HG02970 (cell line): ENCODE measurements around the gene SOX8.

ENCODE experiments used
- ATAC-seq: cut with Tn5 transposase; IDR thresholded peaks from one replicate; pipeline ENCODE4 v1.9.1; 2021; ENCODE audit warnings: mild to moderate bottlenecking, moderate library complexity, moderate number of reproducible peaks; ENCODE audit not compliant: unreplicated experiment, low FRiP score

The SOX8 gene

DNA sequence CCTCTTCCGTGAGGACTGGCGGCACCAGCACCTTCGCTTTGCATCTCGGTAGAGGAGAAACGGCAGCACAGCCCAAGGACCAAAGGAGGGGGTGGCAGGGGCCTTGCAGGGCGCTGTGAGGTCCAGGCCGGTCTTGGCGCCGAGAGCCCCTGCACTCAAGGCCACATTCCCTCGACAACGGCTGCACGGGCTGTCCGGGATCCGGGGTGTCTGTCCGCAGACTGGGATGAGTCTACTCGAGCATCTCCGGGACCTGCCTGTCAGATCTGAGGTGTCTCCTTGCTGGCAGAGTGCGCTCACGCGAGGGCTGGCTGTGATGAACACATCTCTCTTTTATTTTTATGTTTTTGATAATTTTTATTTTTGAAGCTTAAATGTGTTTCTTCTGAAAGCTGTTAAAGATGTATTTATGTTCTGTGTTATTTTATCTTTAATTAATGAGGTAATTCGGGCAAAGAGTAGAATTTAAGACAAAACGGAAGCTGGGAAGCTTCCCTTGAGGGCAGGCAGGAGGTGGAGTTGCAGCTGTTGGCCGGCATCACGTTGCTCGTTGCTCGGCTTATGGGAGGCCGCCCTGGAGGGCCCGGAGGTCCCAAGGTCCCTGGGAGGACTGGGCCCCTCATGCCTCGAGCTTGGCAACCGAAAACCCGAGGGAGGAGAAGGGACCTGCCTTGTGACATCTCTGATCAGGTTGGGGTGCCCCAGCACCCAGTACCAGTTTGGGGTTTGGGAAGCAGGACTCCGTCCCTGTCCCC lies 4.3 kb downstream of the SOX8 start:
- ATAC-seq: no peak

DNA sequence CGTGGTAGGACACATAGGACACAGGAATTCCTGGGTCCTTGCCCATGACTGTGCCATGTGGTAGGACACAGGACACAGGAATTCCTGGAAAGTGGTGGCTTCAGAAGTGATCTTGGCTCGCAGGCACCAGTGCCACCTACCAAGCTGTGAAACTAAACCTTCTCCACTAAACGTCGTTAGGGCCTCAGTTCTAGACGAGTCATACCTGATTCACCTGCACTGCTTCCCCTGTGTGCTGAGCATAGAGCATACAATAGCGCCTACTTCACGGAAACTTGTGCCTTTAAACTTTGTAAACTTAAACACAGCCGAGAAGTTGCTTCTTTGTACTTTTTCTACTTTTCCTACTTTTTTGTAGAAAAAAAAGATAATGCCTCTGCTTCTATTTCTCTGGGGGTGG lies 4.8 kb downstream of the SOX8 start:
- no peak for ATAC-seq

DNA sequence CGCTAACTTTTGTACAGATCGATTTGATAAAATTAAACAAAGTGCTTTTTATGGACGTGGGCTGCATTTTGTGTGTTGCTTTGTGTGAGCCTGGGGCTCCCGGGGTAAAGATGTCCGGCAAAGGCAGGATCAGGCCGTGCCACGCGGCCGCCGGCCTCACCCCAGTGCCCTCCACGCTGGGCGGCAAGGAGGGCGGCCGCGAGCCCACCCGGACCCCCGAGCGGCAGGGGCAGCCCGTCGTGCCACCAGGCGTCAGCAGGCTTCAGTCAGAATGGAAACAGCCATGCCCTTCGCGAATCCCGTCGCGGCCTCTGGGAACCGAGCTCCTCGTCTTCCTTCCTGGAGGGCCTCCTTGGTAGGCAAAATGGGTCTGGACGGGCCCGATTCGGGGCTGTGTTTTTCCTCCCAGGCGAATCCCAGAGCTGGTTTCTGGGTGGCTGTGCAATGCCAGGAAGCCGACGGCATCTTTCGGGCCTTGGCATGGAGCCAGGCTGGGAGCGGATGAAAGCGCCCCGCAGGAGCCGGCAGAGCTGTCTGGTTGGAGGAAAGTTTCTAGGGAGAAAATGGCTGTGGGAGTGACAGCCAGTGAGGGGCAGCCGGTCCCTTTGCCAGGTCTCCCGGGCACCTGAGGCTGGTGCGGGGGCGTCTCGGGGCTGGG lies 5.5 kb downstream of the SOX8 start:
- ATAC-seq: no peak

DNA sequence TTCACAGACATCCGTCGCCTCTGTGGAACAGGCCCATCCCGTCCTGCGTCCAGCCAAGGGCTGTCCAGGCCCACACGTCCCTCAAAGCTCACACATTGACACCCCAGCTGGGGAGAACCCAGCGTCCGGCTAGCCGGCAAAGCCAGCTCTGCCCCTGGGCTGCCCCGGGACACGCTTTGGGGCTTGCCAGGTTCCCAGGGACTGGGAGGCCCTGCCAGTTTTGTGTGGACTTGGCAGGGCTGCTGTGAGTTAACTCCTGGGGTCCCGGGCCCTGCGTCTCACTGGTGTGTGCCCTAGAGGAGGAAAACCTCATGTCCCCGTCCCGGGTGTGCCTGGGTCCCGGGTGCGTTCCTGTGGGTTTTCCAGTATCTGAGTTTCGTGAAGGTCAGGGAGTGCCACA lies 6.3 kb downstream of the SOX8 start:
- ATAC-seq: no peak

DNA sequence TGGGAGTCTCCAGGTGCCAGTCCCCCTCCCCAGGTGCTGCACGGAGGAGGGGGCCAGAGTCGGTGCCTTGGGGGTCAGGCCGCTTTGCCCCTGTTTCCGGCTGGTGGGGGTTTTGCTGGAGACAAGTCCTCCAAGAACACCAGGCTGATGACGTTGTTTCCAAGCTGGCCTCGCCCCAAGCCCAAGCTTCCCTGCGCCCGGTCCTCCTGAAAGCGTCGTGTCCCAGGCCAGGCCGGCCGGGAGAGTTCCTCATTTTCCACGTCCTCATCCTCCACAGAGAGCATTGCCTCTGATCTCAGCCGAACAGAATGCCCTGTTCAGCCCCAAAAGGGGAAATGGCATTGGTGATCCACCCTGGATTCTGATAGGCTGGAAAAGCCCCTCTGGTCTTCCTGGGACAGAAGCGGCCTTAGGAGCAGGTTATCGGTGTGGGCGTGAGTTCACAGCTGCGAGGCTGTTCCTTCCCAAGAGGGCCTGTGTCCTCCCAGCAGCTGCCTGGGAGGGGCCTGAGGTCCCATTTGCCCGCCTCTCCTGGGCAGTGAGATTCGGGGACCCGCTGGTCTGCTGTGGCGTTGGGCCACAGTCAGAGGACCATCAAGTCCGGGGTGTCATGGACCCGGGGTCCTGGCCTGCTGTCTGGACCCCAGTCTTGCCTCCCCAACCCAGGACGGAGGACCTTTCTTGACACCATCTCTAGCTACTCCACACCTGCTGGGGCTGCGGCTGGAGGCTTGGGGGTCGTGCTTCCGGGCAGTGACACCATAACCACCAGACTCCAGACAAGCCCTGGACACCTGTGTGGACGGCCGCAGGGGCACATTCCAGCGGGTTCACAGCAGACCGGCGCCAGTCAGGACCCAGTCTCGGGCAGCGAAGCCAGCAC lies 7.1 kb downstream of the SOX8 start:
- ATAC-seq: no peak

DNA sequence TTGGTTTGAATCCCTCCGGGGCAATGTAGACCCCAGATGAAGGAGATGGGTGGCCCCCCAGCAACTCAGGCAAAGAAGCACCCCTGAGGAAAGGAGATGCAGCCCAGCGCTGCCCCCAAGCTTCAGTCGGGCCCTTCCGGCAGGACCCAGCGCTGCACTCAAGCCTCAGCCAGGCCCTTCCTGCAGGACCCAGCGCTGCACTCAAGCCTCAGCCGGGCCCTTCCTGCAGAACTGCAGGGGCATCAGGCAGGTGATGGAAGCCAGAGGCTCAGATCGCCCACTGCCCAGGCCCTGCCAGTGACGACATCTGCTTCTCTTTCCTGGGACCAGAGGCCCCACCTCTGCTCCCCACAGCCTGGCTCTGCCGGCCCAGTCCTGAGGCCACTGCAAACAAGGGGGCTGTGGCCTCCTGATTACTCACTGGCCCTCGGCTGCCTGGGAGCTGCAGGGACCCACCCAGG lies 7.8 kb downstream of the SOX8 start:
- ATAC-seq: no peak

DNA sequence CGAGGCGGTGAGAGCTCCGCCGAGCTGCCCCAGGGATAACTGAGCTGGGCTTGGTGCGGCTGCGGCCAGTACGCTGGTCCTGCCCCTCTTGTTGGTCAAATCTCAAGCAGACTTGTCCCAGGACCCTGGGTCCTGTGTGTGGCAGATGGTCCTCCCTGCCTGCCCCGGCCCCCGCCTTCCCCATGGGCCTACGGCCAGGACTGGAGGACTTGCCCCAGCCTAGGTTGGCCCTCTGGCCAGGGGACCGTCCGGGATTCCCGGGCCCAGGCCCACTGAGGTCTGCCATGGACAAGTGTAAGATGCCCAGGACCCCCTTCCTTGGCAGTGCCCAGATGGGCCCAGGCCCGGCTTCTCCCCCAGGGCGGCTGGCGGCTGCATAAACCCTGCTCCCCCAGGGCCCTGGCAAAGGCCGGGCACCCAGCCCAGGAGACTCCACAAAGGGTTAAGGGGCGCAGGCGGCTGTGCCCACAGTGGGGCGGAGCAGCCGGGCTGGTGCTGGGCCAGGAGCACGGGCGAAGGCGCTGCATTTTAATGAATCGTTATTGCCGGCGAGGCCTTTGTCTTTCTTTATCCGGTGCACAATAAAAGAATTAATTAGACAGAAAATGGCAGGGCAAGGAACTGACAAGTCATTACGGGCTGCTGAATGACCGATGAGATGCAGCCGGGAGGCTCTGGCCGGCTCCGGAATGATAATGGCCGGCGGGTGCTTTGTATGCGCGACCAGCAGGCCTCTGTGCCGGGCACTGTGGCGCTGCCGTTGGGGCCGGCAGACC lies 9.1 kb downstream of the SOX8 start:
- no peak for ATAC-seq

DNA sequence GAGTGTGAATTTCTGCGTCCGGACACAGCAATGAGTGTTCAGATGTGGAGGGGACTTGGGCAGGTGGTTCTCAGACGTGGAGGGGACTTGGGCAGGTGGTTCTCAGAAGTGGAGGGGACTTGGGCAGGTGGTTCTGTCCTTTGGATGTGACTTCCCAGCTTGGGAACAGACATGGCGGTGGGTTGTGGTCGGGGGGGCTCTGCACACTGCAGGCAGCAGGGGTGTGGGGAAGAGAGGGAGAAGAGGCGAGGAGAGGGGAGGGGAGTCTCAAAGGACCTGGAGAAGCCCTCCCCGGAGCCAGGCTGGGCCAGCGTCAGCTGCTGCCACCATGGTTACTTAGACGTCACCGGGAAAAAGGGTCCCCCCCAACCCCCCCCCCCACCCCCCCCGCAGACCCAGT lies 9.8 kb downstream of the SOX8 start:
- no peak for ATAC-seq

DNA sequence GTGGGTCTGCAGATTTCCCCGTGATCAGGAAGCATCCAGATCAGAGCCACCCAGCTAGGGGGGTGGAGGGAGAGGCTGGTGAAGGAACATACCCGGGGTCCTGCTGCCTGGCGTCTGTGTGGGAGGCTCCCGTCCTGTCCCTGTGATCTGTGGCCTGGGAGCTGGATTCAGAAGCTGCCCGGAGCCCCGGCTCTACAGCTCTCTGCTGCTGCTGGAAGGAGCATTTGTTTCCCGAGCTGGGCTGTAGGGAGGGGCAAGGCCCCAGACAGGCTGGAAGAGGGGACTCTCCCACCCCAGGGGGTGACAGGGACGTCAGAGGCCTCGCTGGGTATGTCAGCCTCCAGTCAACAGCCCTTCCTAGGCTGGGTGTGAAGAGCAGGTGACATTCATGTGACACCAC lies 10.2 kb downstream of the SOX8 start:
- no peak for ATAC-seq

DNA sequence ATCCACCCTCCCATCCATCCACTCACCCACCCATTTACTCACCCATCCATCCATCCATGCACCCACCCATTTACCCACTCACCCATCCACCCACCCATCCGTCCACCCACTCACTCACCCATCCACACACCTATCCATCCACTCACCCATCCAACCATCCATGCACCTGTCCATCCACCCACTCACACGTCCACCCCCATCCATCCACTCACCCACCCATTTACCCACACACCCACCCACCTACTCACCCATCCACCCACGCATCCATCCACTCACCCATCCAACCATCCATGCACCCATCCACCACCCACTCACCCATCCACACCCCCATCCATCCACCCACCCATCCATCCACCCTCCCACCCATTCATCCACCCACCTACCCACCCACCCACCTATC lies 12.2 kb downstream of the SOX8 start:
- no peak for ATAC-seq

DNA sequence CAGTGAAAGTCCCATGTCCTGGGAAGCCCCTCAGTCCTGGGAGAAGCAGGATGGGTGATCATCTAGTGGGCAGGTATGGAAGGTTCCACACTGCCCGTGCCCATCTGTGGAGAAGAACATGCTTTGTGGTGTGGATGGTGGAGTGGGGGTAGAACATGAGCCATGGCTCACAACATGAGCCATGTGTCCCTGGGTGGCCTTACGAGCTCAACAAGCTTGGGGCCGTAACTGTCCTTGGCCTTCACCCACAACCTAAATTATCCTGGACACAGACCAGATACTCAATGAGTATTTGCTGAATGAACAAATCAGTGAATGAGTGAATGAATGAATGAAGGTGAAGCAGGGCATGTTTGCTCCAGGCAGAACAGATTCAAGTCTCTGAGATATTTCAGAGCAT lies 13.5 kb downstream of the SOX8 start:
- no peak for ATAC-seq

DNA sequence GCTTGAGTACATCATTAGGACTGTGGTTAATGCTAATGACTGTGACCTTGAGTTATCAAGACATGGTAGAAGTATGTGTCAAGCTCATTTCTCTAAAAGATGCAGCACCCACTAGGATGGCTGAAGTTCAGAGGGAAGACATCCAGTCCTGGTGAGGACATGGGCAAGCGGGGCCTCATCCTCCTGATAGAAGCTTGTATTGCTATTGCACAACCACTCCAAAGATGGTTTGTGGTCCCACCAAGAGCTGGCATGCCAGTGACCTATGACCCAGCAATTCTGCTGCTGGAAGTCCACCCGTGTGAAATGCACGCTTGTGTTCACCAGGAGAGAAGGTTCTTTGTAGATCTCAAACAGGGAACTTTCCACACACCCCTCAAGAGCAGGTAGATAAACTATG lies 14.2 kb downstream of the SOX8 start:
- ATAC-seq: no peak

DNA sequence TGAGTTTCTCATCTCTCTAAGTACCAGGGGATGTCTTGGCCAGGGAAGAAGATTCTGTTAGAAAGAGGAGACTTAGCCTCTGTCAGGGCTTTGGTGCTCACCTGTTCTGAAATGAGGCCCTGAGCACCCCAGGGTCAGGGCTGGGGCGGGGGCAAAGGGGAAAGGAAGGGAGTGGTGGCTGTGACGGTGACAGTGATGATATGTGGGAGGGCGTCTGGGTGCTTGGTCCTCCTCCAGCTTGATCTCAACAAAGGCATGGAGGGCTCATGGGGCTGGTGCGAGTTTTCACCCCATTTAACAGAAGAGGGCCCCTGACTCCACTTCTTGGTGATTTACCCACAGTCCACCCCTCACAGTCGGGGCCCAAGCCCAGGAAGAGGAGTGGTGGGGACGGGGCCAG lies 15.1 kb downstream of the SOX8 start:
- no peak for ATAC-seq

DNA sequence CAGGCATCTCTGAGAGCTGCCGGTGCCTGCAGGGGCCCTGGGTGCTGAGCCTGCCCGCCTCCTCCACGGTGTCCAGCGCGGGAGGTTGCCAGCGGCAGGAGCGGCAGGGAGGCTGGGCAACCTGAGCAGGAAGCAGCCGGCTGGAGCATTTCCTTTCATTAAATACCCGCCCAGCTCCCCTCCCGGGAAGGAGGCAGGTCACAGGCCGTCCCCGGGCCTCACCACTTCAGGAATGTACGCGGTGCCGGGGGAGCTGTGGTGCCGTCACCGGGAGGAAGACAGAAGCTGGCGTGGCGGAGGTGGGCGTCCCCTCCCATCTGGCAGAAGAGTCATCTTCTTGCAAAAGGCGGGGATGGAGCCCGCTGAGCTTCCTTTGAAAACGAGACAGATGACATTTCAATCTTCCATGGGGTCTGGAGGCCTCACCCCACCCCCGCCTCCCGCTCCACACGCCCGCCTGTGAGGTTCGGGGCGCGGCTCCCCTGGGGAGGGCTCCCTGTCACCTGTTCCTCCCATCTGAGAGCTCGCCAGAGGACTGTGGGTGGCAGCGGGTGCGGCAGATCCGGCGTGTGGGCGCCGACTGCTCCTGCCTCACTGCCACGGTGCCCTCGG lies 16.0 kb downstream of the SOX8 start:
- no peak for ATAC-seq

DNA sequence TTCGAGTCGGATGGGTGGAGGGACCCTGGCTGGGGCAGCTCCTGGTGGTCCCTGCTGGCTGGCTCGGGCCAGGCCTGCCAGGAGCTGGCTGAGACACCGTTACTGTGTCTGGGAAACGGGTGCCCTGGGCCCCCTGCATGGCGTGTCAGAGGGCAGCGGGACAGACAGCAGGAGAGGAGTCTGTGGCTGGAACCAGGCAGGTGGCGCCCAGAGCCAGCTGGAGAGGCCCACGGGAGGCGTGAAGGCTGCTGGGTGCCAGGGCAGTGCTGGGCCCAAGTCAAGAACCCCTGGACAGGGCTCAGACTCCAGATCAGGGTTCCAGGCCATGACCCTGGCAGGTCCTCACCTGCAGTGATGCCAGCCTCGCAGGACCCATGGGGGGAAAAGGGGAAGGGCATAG lies 16.6 kb downstream of the SOX8 start:
- ATAC-seq: no peak

DNA sequence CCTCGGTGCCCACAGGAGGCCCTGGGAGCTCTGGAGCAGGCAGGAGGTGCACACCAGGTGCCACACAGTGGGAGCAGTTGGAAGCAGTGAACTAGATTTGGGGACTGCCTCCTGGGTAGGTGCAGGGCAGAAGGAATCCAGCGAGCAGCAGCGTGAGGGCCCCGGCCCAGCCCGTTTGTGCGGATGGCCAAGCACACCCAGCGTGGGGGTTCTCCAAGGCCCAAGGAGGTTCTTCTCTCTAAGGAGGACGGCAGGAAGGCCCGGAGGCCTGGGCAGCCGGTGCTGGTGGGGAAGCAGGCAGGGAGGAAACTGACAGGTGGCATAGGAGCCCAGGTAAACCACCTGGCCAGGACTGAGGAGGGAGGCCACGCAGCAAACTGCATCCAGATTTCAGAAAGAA lies 17.0 kb downstream of the SOX8 start:
- no peak for ATAC-seq

DNA sequence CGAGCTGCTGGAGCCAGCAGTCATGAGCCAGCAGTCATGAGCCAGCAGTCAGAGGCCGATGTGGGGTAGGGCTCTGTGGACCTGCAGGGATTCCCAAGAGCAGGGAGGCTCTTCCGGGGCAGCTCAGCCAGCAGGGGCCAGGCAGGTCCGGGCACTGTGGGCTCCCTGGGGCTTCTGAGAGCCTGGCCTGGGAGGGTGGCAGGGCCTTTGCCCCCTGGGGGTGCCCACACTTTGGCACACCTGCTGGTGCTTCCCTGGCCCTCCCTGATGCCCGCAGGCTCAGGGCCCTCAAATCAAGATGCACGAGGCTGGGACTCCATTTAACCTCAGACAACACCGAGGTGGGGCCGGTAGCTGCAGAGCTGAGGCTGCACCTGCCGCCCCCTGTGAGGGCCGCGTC lies 18.1 kb downstream of the SOX8 start:
- no peak for ATAC-seq

DNA sequence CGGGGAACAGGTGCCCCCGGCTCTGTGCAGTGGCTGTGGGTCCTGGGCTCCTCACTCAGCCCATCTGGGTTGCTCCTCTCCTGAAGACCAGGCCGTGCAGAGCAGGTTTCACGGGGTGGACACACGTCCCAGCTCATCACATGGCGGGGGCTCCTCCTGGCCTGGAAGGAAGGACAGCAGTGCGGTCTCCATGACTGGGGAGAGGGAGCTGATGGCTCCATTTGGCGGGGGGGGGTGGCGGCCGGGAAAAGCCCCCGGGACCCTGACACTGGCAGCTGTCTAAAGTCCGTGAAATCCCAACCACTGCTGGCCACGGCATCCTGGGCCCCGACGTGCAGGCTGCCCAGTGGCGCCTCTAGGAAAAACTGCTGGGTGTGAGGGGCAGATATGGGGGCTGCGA lies 19.0 kb downstream of the SOX8 start:
- no peak for ATAC-seq

DNA sequence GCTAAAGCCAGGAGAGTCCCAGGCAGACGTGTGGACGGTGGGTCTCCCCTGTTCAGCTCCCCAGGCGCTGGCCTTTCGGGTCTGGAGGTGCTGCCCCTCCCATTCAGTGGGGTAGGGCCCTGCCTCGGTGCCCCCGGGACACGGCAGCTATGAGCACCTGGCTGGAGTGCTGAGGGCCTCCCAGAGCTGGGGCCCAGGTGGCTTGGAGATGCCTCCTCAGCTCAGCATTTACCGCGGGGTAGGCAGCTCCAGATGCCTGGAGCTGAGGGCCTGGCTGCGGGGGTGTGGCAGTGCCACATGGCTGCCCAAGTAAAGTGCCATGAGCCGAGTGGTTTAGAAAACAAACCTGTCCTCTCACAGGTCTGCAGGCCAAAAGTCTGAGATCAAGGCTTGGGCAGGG lies 19.5 kb downstream of the SOX8 start:
- no peak for ATAC-seq
